ENCODE measurements around the gene ZNF22. TPM values are rescaled to one million over a fixed set of nuclear protein-coding genes. Genes with fewer than 3 reads are reported as not detected.

ZNF22 gene
- total and polyA plus RNA-seq, 2 of the 4 experiments (the other 2 are of a cell fraction) = 10.6 to 12.4 TPM

GRCh38 chr10:44959247-44960087 is 41.3 kb upstream of the ZNF22 start, which contains the start of gene RASSF4:
TSS of gene RASSF4 (plus strand) at chr10:44959802. CDS start at chr10:44970203, 10,401 bp downstream.
- peak within 1 kb of the TSS; percentile 29; the same call in 1 of the 2 replicates for H3K18ac ChIP-seq (ENCODE audit: low read depth, low read length)
- H3K56ac ChIP-seq (ENCODE audit: extremely low read depth, insufficient read depth, low read length) = peak within 1 kb of the TSS; percentile 23; the same call in 1 of the 2 replicates
- H3K23ac ChIP-seq (ENCODE audit: low read depth, low read length) = peak within 1 kb of the TSS; percentile 75; the same call in 1 of the 2 replicates
- H2BK120ac ChIP-seq (ENCODE audit: low read depth, low read length) = peak within 1 kb of the TSS; percentile 70
- H3K27me3 ChIP-seq (ENCODE audit: control insufficient read depth, insufficient read depth, low read length) = no peaks in the 10 kb centered on the region
- peak within 1 kb of the TSS; percentile 82 for H3K4ac ChIP-seq (ENCODE audit: low read depth, low read length)
- CTCF ChIA-PET = interaction anchor here (0.6 kb wide), 1 partner anchor 21 kb away, joined by 3 read pairs; no protein-coding TSS in a partner anchor
- H3K79me1 ChIP-seq (ENCODE audit: low read depth in 1 of 2, low read length in 2 of 2) = peaks cover 11 to 27% of the 10 kb centered on the region in 2 experiments; a peak in 3 of 4 replicates
- peaks cover 2% of the 10 kb centered on the region; the same call in 1 of the 2 replicates for H3K9me3 ChIP-seq (ENCODE audit: control insufficient read depth, insufficient read depth, low read length)
- ATAC-seq (ENCODE audit: low read depth) (peak; percentile 98), DNase-seq (peak; percentile 74)
- peak within 1 kb of the TSS; percentile 96 for H2AFZ ChIP-seq (replicated peaks; ENCODE audit: low read length, poor library complexity)
- dilution Hi-C loops (cut with HindIII; ENCODE audit: low sequenced_read_pairs, unreplicated experiment) (no loop called here), in situ Hi-C loops (cut with MboI; ENCODE audit: low sequenced_read_pairs) (no loop called here), intact Hi-C loops (cut with micrococcal nuclease) (no loop called here)
- no peak within 1 kb of the TSS for H2BK20ac ChIP-seq (ENCODE audit: low read depth, low read length)
- TF ChIP-seq CEBPB (IDR thresholded peaks at IDR 0.05; ENCODE audit: low read depth, low read length) = peak; percentile 58; the same call in 1 of the 2 replicates
- TF ChIP-seq MAZ (IDR thresholded peaks at IDR 0.05; ENCODE audit: borderline replicate concordance, low read depth, low read length) = peak; percentile 52; the same call in 1 of the 2 replicates
- TF ChIP-seq, protein P1, sequence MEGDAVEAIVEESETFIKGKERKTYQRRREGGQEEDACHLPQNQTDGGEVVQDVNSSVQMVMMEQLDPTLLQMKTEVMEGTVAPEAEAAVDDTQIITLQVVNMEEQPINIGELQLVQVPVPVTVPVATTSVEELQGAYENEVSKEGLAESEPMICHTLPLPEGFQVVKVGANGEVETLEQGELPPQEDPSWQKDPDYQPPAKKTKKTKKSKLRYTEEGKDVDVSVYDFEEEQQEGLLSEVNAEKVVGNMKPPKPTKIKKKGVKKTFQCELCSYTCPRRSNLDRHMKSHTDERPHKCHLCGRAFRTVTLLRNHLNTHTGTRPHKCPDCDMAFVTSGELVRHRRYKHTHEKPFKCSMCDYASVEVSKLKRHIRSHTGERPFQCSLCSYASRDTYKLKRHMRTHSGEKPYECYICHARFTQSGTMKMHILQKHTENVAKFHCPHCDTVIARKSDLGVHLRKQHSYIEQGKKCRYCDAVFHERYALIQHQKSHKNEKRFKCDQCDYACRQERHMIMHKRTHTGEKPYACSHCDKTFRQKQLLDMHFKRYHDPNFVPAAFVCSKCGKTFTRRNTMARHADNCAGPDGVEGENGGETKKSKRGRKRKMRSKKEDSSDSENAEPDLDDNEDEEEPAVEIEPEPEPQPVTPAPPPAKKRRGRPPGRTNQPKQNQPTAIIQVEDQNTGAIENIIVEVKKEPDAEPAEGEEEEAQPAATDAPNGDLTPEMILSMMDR (conservative IDR thresholded peaks at IDR 0.05; ENCODE audit: low read depth, low read length) = no peak
- peak; percentile 43; the same call in 1 of the 2 replicates for TF ChIP-seq POLR2A (IDR thresholded peaks at IDR 0.05; ENCODE audit: low read depth, low read length)
- no peak within 1 kb of the TSS for H2BK15ac ChIP-seq (ENCODE audit: low read depth, low read length)
- peaks cover 11% of the 10 kb centered on the region for H3K9me1 ChIP-seq (ENCODE audit: insufficient read depth, low read length)
- H3K27ac ChIP-seq (ENCODE audit: insufficient read depth, low read length) = peak within 1 kb of the TSS; percentile 81
- H2AK5ac ChIP-seq (ENCODE audit: low read depth, low read length) = no peak within 1 kb of the TSS; the same call in 1 of the 2 replicates
- H3K4me3 ChIP-seq (ENCODE audit: insufficient read depth, low read depth, low read length) = peak within 1 kb of the TSS; percentile 89
- H3K9ac ChIP-seq (ENCODE audit: low read depth, low read length) = peak within 1 kb of the TSS; percentile 78
- peak within 1 kb of the TSS; percentile 71 for H4K5ac ChIP-seq (ENCODE audit: low read depth, low read length)
- H3K14ac ChIP-seq (replicated peaks; ENCODE audit: low read depth, low read length) = peak within 1 kb of the TSS; percentile 77
- H4K91ac ChIP-seq (ENCODE audit: insufficient read depth, low read depth, low read length) = peak within 1 kb of the TSS; percentile 14
- peak within 1 kb of the TSS; percentile 74 for H2AK9ac ChIP-seq (replicated peaks; ENCODE audit: low read depth, low read length, poor library complexity)
- peak within 1 kb of the TSS; percentile 97 for H3K4me2 ChIP-seq (ENCODE audit: low read depth, low read length)
- peaks cover 17% of the 10 kb centered on the region for H3K4me1 ChIP-seq (ENCODE audit: control insufficient read depth, insufficient read depth, low read length)
- BruUV-seq (replicated peaks) = no TSS peak
- H2BK5ac ChIP-seq (ENCODE audit: low read depth, low read length, poor library complexity, severe bottlenecking) = peak within 1 kb of the TSS; percentile 82
- POLR2A ChIA-PET (ENCODE audit: unreplicated experiment) = no interaction called here
- peak within 1 kb of the TSS; percentile 2 to 68; a peak in 2 of 4 replicates for H4K8ac ChIP-seq (ENCODE audit: low read depth in 2 of 2, low read length in 2 of 2)
- peaks cover 8% of the 10 kb centered on the region; the same call in 1 of the 2 replicates for H3K36me3 ChIP-seq (ENCODE audit: control insufficient read depth, insufficient read depth, low read length)
- 3% methylated on average over 34 of the region's 74 CpGs; no CpG with 5 or more reads in 1 of the 2 experiments for WGBS, 2 experiments (ENCODE audit: extremely low coverage in 2 of 2, insufficient read length in 1 of 2)
- no peaks in the 10 kb centered on the region for H4K20me1 ChIP-seq (ENCODE audit: insufficient read depth, low read length)

Measured in IMR-90 (cell line).